WTC11 (cell line): ENCODE data around the gene ANKS3. TPM values are rescaled to one million over a fixed set of nuclear protein-coding genes. Genes with fewer than 3 reads are reported as not detected.

ENCODE experiments used
- ATAC-seq: fragments of 200-7000 bp; cut with Tn5 transposase; 2 replicates; pipeline ENCODE4 v1.10.0; 2021; ENCODE audit warnings: mild to moderate bottlenecking, moderate library complexity
- CTCF ChIA-PET: fragments of 300-600 bp; sonication (Branson Sonifier 250); formaldehyde crosslinking; loops from one replicate; lab custom pipeline; 2021; ENCODE audit warnings: antibody characterized with exemption; lab: Charles Lee
- POLR2A ChIA-PET: fragments of 350-600 bp; sonication (Branson Sonifier 250); formaldehyde crosslinking; loops from one replicate; lab custom pipeline; 2021; ENCODE audit warnings: antibody characterized with exemption; lab: Charles Lee
- DNase-seq: peaks from one replicate; pipeline ENCODE4 v3.0.0; 2021; ENCODE audit warnings: low spot score
- H3K27ac Mint-ChIP-seq: 2 replicates; pipeline ENCODE4 v1.8.0; 2021; ENCODE audit warnings: mixed read lengths
- H3K27me3 Mint-ChIP-seq: 2 replicates; pipeline ENCODE4 v1.8.0; 2021; ENCODE audit warnings: low read depth, mild to moderate bottlenecking, moderate library complexity, mixed read lengths
- H3K36me3 Mint-ChIP-seq: 2 replicates; pipeline ENCODE4 v1.8.0; 2021; ENCODE audit warnings: mixed read lengths
- H3K4me1 Mint-ChIP-seq: 2 replicates; pipeline ENCODE4 v1.8.0; 2022; ENCODE audit warnings: mixed read lengths
- H3K4me3 Mint-ChIP-seq: 2 replicates; pipeline ENCODE4 v1.8.0; 2021; ENCODE audit warnings: mild to moderate bottlenecking, moderate library complexity, mixed read lengths
- H3K9me3 Mint-ChIP-seq: 2 replicates; pipeline ENCODE4 v1.8.0; 2021; ENCODE audit warnings: mixed read lengths
- ATF1 ChIP-seq: sonication (generic); formaldehyde crosslinking; IDR thresholded peaks from 2 replicates; pipeline ENCODE4 v1.8.1; 2023; ENCODE audit warnings: mild to moderate bottlenecking, moderate library complexity, missing genetic modification reagents
- ATF6 ChIP-seq: sonication (generic); formaldehyde crosslinking; IDR thresholded peaks from 2 replicates; pipeline ENCODE4 v1.8.1; 2023; ENCODE audit warnings: mild to moderate bottlenecking, missing genetic modification reagents
- CREB1 ChIP-seq: sonication (generic); formaldehyde crosslinking; IDR thresholded peaks from 2 replicates; pipeline ENCODE4 v1.8.0; 2023; ENCODE audit warnings: mild to moderate bottlenecking, missing genetic modification reagents
- CTCF ChIP-seq: fragments of 200-600 bp; IDR thresholded peaks from 2 replicates; pipeline ENCODE4 v1.8.0; 2022; ENCODE audit warnings: antibody characterized with exemption
- ETV6 ChIP-seq: sonication (generic); formaldehyde crosslinking; IDR thresholded peaks from 2 replicates; pipeline ENCODE4 v1.8.1; 2022; ENCODE audit warnings: mild to moderate bottlenecking, missing genetic modification reagents
- FOXP1 ChIP-seq: sonication (generic); formaldehyde crosslinking; IDR thresholded peaks from 2 replicates; pipeline ENCODE4 v1.8.0; 2022; ENCODE audit warnings: missing genetic modification reagents, mild to moderate bottlenecking, moderate library complexity, borderline replicate concordance
- GABPB1 ChIP-seq: sonication (generic); formaldehyde crosslinking; IDR thresholded peaks from 2 replicates; pipeline ENCODE4 v1.8.1; 2023; ENCODE audit warnings: mild to moderate bottlenecking, missing genetic modification reagents
- NR3C1 ChIP-seq: sonication (generic); formaldehyde crosslinking; conservative IDR thresholded peaks from 2 replicates; pipeline ENCODE4 v1.8.1; 2023; ENCODE audit warnings: low read depth, mild to moderate bottlenecking, missing genetic modification reagents
- PRRX2 ChIP-seq: fragments of 250-450 bp; sonication (Bioruptor Pico); IDR thresholded peaks from 2 replicates; pipeline ENCODE4 v1.8.0; 2021; ENCODE audit warnings: mild to moderate bottlenecking
- TP53 ChIP-seq: sonication (generic); formaldehyde crosslinking; IDR thresholded peaks from 2 replicates; pipeline ENCODE4 v1.8.1; 2023; ENCODE audit warnings: mild to moderate bottlenecking, missing genetic modification reagents
- ZMAT4 ChIP-seq: fragments of 250-450 bp; sonication (Bioruptor Pico); IDR thresholded peaks from 2 replicates; pipeline ENCODE4 v1.9.0; 2021; ENCODE audit warnings: mild to moderate bottlenecking
- ZNF281 ChIP-seq: sonication (generic); formaldehyde crosslinking; IDR thresholded peaks from 2 replicates; pipeline ENCODE4 v1.8.0; 2023; ENCODE audit warnings: mild to moderate bottlenecking, missing genetic modification reagents
- ZNF416 ChIP-seq: fragments of 250-450 bp; sonication (Bioruptor Pico); IDR thresholded peaks from 2 replicates; pipeline ENCODE4 v1.9.0; 2021; ENCODE audit warnings: mild to moderate bottlenecking, inconsistent platforms
- total RNA-seq: library from RNA; stranded (reverse); gene quantifications from 3 replicates; pipeline ENCODE4 v1.2.3, GENCODE V29; 2021

ANKS3 gene
- total RNA-seq, 1 experiment from 2014 or later: 35.6 TPM

GRCh38 chr16:4664538-4665418 is 69.3 kb downstream of the ANKS3 start (continued):
- TF ChIP-seq CTCF (no peak), ZNF281 (CRISPR knock-in tag) (no peak), FOXP1 (CRISPR knock-in tag) (no peak), GABPB1 (CRISPR knock-in tag) (no peak), ATF1 (CRISPR knock-in tag) (no peak), ATF6 (CRISPR knock-in tag) (no peak), CREB1 (no peak), ETV6 (CRISPR knock-in tag) (no peak), TP53 (CRISPR knock-in tag) (no peak), NR3C1 (CRISPR knock-in tag) (no peak)

- TF ChIP-seq ZMAT4 (CRISPR knock-in tag) (no peak), ZNF416 (CRISPR knock-in tag) (no peak), PRRX2 (CRISPR knock-in tag) (no peak), GABPB1 (CRISPR knock-in tag) (peak; percentile 52), ZNF281 (CRISPR knock-in tag) (no peak)
- Mint-ChIP-seq H3K27me3 (no peaks in the 10 kb centered on the region), H3K36me3 (peaks cover 8% of the 10 kb centered on the region; the same call in 1 of the 2 replicates), H3K4me1 (peaks cover 4% of the 10 kb centered on the region), H3K9me3 (no peaks in the 10 kb centered on the region), H3K4me3 (no peak overlapping the region), H3K27ac (peak overlapping the region; percentile 78)
- ChIA-PET CTCF (interaction anchor here (1.0 to 1.7 kb wide), 4 partner anchors 11 to 39 kb away, joined by 3 to 12 read pairs (median 4); partner anchors contain the start of gene MGRN1), POLR2A (no interaction called here)
- no peak for ATAC-seq
- DNase-seq: no peak
Observed at GRCh38 chr16:4663777-4664465, 70.2 kb downstream of the ANKS3 start.
